Kidney epithelial cell (primary cell): ENCODE data around the gene XDH. TPM values are rescaled to one million over a fixed set of nuclear protein-coding genes. Genes with fewer than 3 reads are reported as not detected.

Experiments used
- DNase-seq: peaks from one replicate; pipeline ENCODE4 v3.0.0-alpha.2; 2010; ENCODE audit warnings: low read depth
- H3K27me3 ChIP-seq: 2 replicates; pipeline ENCODE4 v1.6.0; 2011; ENCODE audit warnings: low read length; ENCODE audit not compliant: control insufficient read depth, insufficient read depth
- H3K36me3 ChIP-seq: 2 replicates; pipeline ENCODE4 v1.5.1; 2011; ENCODE audit warnings: low read length; ENCODE audit not compliant: control insufficient read depth, insufficient read depth
- H3K4me3 ChIP-seq: 2 replicates; pipeline ENCODE4 v1.5.1; 2011; ENCODE audit warnings: low read depth, mild to moderate bottlenecking, control low read depth, low read length
- CTCF ChIP-seq: IDR thresholded peaks from 2 replicates; pipeline ENCODE4 v1.5.1; 2011; ENCODE audit warnings: mild to moderate bottlenecking, moderate library complexity, low read length, control low read depth, inconsistent platforms; ENCODE audit not compliant: insufficient read depth, poor library complexity, severe bottlenecking
- total RNA-seq: library from RNA; depleted of rRNA; stranded (reverse); fragments of >200 nt; gene quantifications from 2 replicates; pipeline ENCODE4 v1.2.3, GENCODE V29; 2015

XDH gene
- total RNA-seq, 1 donor from 2014 or later: 4.4 TPM

- TF ChIP-seq CTCF: no peak
- Histone ChIP-seq H3K36me3 (no peaks in the 10 kb centered on the region), H3K4me3 (no peak overlapping the region), H3K27me3 (no peaks in the 10 kb centered on the region)
- DNase-seq: no peak
Observed at GRCh38 chr2:31426096-31426495, 11.6 kb upstream of the XDH start.

DNA sequence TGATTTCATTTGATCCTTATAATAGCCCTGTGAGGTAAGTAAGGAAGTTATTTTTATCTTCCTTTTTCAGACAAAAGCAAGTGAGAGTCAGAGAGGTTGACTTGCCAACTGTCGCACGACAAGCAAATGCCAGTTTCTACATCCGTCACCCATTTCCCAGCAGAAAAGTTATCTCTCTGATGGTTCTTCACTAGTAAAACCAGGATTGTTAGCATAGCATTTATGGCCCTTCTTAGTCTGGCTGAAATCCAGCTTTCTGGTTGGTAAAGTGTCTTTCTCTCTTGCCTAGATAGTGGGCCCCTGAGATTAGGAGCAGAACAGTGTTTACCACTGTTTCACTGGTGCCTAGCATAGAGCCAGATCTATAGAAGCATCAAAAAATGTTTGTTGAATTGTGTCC lies 7.1 kb upstream of the XDH start:
- no peak overlapping the region for H3K4me3 ChIP-seq
- H3K27me3 ChIP-seq: no peaks in the 10 kb centered on the region
- no peaks in the 10 kb centered on the region for H3K36me3 ChIP-seq
- no peak for DNase-seq
- no peak for TF ChIP-seq CTCF

DNA sequence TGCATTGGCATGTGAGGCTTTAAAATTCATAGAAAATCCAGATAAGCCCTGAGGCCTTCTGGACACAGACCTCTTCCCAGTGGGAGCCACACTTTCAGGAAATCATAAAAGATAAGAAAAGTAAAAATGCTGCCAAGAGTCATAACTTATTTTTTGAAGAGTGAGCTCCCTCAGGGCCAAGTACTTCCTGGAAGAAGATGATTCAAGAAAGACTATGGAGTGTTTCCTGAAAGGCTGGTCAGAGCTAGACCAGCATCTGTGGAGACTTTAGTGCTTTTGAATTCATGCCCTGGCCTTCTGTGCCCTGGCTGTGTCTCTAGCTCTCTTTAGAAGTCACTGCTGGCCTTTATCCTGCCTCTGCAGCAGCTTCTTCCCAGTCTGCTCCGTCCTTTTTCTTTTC lies 6.4 kb upstream of the XDH start:
- Histone ChIP-seq H3K27me3 (no peaks in the 10 kb centered on the region), H3K36me3 (no peaks in the 10 kb centered on the region), H3K4me3 (no peak overlapping the region)
- no peak for TF ChIP-seq CTCF
- DNase-seq: no peak

DNA sequence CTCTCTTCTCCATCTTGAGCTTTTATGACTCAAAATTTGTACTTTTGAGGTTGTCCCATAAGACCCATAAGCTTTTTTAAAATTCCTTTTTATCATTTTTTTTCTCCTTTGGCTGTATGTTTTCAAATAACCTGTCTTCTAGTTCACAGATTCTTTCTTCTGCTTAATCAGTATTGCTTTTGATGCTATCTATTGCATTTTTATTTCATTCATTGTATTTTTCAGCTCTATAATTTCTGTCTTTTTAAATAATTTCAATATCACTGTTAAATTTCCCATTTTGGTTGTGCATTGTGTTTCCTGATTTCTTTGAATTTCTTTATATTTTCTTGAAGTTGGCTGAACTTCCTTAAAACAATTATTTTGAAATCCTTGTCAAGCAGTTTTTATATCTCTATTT lies 4.8 kb upstream of the XDH start:
- Histone ChIP-seq H3K36me3 (no peaks in the 10 kb centered on the region), H3K27me3 (no peaks in the 10 kb centered on the region), H3K4me3 (no peak overlapping the region)
- no peak for TF ChIP-seq CTCF
- no peak for DNase-seq

DNA sequence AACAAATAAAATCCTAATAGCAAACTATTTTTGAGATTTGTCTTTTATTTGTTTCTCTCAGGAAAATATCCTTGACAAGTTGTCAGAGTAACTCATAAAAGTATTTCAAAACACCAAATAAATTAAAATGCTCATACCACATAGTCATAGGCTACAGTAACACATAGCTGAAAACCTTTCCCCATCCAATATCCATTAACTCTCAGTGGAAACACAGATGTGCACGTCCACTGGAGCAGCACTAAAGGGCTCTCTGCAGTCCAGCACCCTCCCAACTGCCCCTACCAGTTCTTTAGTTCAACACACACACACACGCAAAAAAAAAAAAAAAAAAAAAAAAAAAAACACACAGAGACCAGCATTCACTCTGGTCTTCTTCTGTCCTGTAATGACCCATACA lies 879 bp upstream of the XDH start:
- Histone ChIP-seq H3K36me3 (no peaks in the 10 kb centered on the region), H3K4me3 (no peak overlapping the region), H3K27me3 (no peaks in the 10 kb centered on the region)
- TF ChIP-seq CTCF: no peak
- no peak for DNase-seq

- Histone ChIP-seq H3K36me3 (no peaks in the 10 kb centered on the region), H3K27me3 (no peaks in the 10 kb centered on the region), H3K4me3 (no peak overlapping the region)
- no peak for TF ChIP-seq CTCF
- DNase-seq: no peak
Observed at GRCh38 chr2:31413862-31414550, 536 bp downstream of the XDH start.
